OCI-LY7 (cell line): ENCODE results near the gene AAK1. TPM values are rescaled to one million over a fixed set of nuclear protein-coding genes. Genes with fewer than 3 reads are reported as not detected.

Experiments
- BruUV-seq: library from RNA; stranded (reverse); fragments of 400-500 nt; replicated peaks from 2 replicates; lab custom pipeline; 2021; lab: Mats Ljungman, UMichigan
- CTCF ChIA-PET: fragments of 300-600 bp; sonication (Branson Sonifier 250); formaldehyde crosslinking; loops from one replicate; lab custom pipeline; 2022; ENCODE audit warnings: antibody characterized with exemption; ENCODE audit not compliant: unreplicated experiment; lab: Charles Lee
- POLR2A ChIA-PET: fragments of 300-600 bp; sonication (Branson Sonifier 250); formaldehyde crosslinking; loops from one replicate; lab custom pipeline; 2022; ENCODE audit warnings: antibody characterized with exemption; lab: Charles Lee
- DNase-seq: peaks from one replicate; pipeline ENCODE4 v3.0.0-alpha.2; 2015; ENCODE audit warnings: low spot score
- H2AFZ ChIP-seq: fragments of 200-600 bp; sonication (generic), shearing (Covaris generic); 2 replicates; pipeline ENCODE4 v1.6.1; 2014; ENCODE audit warnings: mild to moderate bottlenecking, antibody characterized with exemption, low read length, moderate library complexity
- H3K27ac ChIP-seq: fragments of 200-600 bp; sonication (generic); 2 replicates; pipeline ENCODE4 v1.5.1; 2014; ENCODE audit warnings: mixed run types, low read depth, mild to moderate bottlenecking, moderate library complexity, low read length, inconsistent platforms; ENCODE audit not compliant: poor library complexity, severe bottlenecking
- H3K36me3 ChIP-seq: fragments of 200-600 bp; sonication (generic); 2 replicates; pipeline ENCODE4 v1.6.1; 2014; ENCODE audit warnings: mild to moderate bottlenecking, antibody characterized with exemption, low read length, moderate library complexity, mixed read lengths; ENCODE audit not compliant: insufficient read depth
- H3K4me1 ChIP-seq: fragments of 200-600 bp; sonication (generic); 2 replicates; pipeline ENCODE4 v1.5.1; 2014; ENCODE audit warnings: mild to moderate bottlenecking, low read length; ENCODE audit not compliant: insufficient read depth, poor library complexity, severe bottlenecking
- H3K4me2 ChIP-seq: fragments of 200-600 bp; sonication (generic); 2 replicates; pipeline ENCODE4 v1.6.1; 2014; ENCODE audit warnings: mild to moderate bottlenecking, low read length
- H3K4me3 ChIP-seq: fragments of 200-600 bp; sonication (generic); 2 replicates; pipeline ENCODE4 v1.5.1; 2014; ENCODE audit warnings: mild to moderate bottlenecking, low read depth, low read length; ENCODE audit not compliant: poor library complexity, severe bottlenecking
- H3K79me2 ChIP-seq: fragments of 200-600 bp; sonication (generic); 2 replicates; pipeline ENCODE4 v1.6.1; 2016; ENCODE audit warnings: low read depth, mild to moderate bottlenecking, low read length, moderate library complexity, mixed read lengths; ENCODE audit not compliant: insufficient read depth
- H3K9me2 ChIP-seq: fragments of 200-600 bp; sonication (generic); 2 replicates; pipeline ENCODE4 v1.6.1; 2016; ENCODE audit warnings: mild to moderate bottlenecking, low read length, mixed read lengths; ENCODE audit not compliant: insufficient read depth
- H3K9me3 ChIP-seq: fragments of 200-600 bp; sonication (generic); 2 replicates; pipeline ENCODE4 v1.6.1; 2014; ENCODE audit warnings: mild to moderate bottlenecking, mixed run types, low read length, mixed read lengths
- H4K20me1 ChIP-seq: fragments of 200-600 bp; sonication (generic); 2 replicates; pipeline ENCODE4 v1.6.1; 2014; ENCODE audit warnings: mild to moderate bottlenecking, antibody characterized with exemption, low read length, moderate library complexity, mixed read lengths; ENCODE audit not compliant: insufficient read depth
- EZH2phosphoT487 ChIP-seq: fragments of 200-600 bp; sonication (generic); IDR thresholded peaks from 2 replicates; pipeline ENCODE4 v1.6.1; 2018; ENCODE audit warnings: low read depth, borderline replicate concordance, mild to moderate bottlenecking, mixed run types, antibody characterized with exemption, low read length, moderate library complexity, mixed read lengths
- intact Hi-C: fragments of 100-400 bp; cut with micrococcal nuclease; formaldehyde crosslinking; loops from one replicate; pipeline ENCODE4 v1.10.0; 2022; ENCODE audit not compliant: unreplicated experiment
- total RNA-seq, 2 experiments: library from RNA; depleted of rRNA in 1 of 2; stranded (reverse); fragments of >200 nt in 1 of 2; shearing (Covaris generic) in 1 of 2; gene quantifications; 2 replicates each; pipeline ENCODE4 v1.2.3, GENCODE V29; 2014 to 2022
- TF ChIP-seq, protein P1 (sequence below): fragments of 200-600 bp; sonication (generic); conservative IDR thresholded peaks from 2 replicates; pipeline ENCODE4 v1.5.1; 2014; ENCODE audit warnings: mild to moderate bottlenecking, antibody characterized with exemption, low read length, moderate library complexity, mixed read lengths

Gene AAK1
- total RNA-seq, 2 experiments from 2014 or later = 8.3 to 8.5 TPM

DNA sequence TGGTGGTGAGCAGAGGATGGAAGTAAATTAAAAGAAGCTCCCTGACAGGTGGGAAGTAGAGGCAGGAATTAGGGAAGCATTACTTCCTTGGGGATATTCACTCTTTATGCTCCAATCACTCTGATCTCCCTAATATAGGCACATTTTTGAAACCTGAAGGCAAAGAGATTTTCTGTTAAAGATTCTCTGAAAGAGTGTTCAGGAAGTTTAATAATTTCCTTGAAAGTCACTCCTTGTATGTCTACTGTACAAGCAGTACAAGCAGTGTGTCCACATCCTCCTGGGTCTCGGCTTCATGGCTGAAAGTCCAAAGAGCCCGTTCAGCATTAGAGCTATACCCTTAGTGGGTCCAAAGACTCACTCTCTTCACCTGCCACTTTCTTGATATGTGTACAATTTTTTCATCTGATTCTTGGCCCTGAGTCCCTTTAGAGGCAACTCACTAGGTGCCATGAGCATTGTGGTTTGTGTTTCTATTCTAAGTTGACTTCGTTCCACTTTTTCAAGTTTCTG, 60.2 kb downstream of the AAK1 start:
- Histone ChIP-seq H3K36me3 (no peaks in the 10 kb centered on the region), H3K4me3 (no peak overlapping the region), H2AFZ (no peak overlapping the region), H4K20me1 (no peaks in the 10 kb centered on the region), H3K4me2 (no peak overlapping the region), H3K4me1 (no peaks in the 10 kb centered on the region), H3K9me2 (no peaks in the 10 kb centered on the region), H3K9me3 (no peaks in the 10 kb centered on the region), H3K27ac (no peak overlapping the region), H3K79me2 (no peaks in the 10 kb centered on the region)
- TF ChIP-seq EZH2phosphoT487 = no peak
- TF ChIP-seq, protein P1, sequence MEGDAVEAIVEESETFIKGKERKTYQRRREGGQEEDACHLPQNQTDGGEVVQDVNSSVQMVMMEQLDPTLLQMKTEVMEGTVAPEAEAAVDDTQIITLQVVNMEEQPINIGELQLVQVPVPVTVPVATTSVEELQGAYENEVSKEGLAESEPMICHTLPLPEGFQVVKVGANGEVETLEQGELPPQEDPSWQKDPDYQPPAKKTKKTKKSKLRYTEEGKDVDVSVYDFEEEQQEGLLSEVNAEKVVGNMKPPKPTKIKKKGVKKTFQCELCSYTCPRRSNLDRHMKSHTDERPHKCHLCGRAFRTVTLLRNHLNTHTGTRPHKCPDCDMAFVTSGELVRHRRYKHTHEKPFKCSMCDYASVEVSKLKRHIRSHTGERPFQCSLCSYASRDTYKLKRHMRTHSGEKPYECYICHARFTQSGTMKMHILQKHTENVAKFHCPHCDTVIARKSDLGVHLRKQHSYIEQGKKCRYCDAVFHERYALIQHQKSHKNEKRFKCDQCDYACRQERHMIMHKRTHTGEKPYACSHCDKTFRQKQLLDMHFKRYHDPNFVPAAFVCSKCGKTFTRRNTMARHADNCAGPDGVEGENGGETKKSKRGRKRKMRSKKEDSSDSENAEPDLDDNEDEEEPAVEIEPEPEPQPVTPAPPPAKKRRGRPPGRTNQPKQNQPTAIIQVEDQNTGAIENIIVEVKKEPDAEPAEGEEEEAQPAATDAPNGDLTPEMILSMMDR = no peak
- ChIA-PET POLR2A (interaction anchor here (0.6 to 0.9 kb wide), 2 partner anchors 45 to 97 kb away, joined by 3 to 4 read pairs; no protein-coding TSS in a partner anchor), CTCF (no interaction called here)
- intact Hi-C loops = no loop called here
- no peak for DNase-seq
- BruUV-seq = no TSS peak

GRCh38 chr2:69582582-69583176, 60.9 kb downstream of the AAK1 start:
- H2AFZ ChIP-seq = no peak overlapping the region
- no peak overlapping the region for H3K27ac ChIP-seq
- ChIA-PET CTCF (no interaction called here), POLR2A (interaction anchor here (0.5 to 0.9 kb wide), 3 partner anchors 46 to 97 kb away, joined by 3 to 5 read pairs (median 4); no protein-coding TSS in a partner anchor)
- no TSS peak for BruUV-seq
- DNase-seq = no peak
- H3K4me2 ChIP-seq = no peak overlapping the region
- H3K9me2 ChIP-seq = no peaks in the 10 kb centered on the region
- no peaks in the 10 kb centered on the region for H3K4me1 ChIP-seq
- H3K79me2 ChIP-seq = no peaks in the 10 kb centered on the region
- H4K20me1 ChIP-seq = no peaks in the 10 kb centered on the region
- no peaks in the 10 kb centered on the region for H3K9me3 ChIP-seq
- H3K4me3 ChIP-seq = no peak overlapping the region
- TF ChIP-seq, protein P1 = no peak
- intact Hi-C loops = no loop called here
- H3K36me3 ChIP-seq = no peaks in the 10 kb centered on the region
